Astrocyte of the cerebellum (primary cell): ENCODE results near the gene PLAC1.

Experiments
- DNase-seq: peaks from one replicate; pipeline ENCODE4 v3.0.0-alpha.2; 2011; ENCODE audit warnings: low read depth
- H3K4me3 ChIP-seq: 2 replicates; pipeline ENCODE4 v1.5.1; 2011; ENCODE audit warnings: mild to moderate bottlenecking, low read depth, low read length, moderate library complexity
- CTCF ChIP-seq: IDR thresholded peaks from 2 replicates; pipeline ENCODE4 v1.5.1; 2012; ENCODE audit warnings: low read length, low read depth, moderate library complexity, mild to moderate bottlenecking; ENCODE audit errors: missing control alignments
- in situ Hi-C: cut with HindIII; loops from 2 replicates; pipeline ENCODE4 v1.10.0; 2017; ENCODE audit warnings: low sequenced_read_pairs

Gene PLAC1

DNA sequence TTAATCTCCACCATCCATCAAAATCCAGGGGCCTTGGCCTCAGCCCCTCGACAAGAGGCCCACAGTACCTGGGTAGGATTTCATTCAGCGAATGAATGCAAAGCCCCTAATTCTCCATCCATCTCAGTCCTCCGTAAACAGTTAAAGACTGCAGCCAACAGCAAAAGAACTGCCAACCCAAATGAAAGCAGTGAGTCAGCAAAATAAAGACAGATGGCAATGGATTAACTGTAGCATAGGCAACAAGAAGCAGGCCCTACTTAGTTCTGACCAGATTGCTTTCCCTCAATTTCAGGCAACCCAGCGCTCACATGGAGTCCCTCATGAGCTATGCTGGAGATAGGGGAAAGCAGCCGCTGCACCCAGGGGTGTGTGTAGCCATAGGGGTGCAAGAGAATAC, 21.4 kb downstream of the PLAC1 start:
- DNase-seq, result no peak
- H3K4me3 ChIP-seq, result no peak overlapping the region
- no peak for TF ChIP-seq CTCF
- in situ Hi-C loops, result no loop called here

DNA sequence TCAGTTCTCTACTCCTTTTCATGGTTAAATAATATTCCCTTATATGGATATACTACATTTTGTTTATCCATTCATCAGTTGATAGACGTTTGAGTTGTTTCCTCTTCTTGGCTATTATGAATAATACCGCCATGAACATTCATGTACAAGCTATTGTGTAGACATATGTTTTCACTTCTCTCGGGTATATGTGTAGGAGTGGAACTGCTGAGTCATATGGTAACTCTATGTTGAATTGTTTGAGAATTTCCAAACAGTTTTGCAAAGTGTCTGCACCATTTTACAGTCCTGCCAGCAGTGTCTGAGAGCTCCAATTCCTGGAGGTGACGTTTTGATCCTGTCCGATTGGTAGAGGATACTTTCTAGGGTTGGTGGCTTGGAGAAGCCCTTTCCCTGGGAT, 23.6 kb downstream of the PLAC1 start:
- no peak for TF ChIP-seq CTCF

GRCh38 chrX:134633832-134634231, 24.4 kb downstream of the PLAC1 start:
- TF ChIP-seq CTCF, result no peak
- H3K4me3 ChIP-seq, result no peak overlapping the region
- no peak for DNase-seq
- in situ Hi-C loops, result no loop called here

More for the DNA sequence above, 23.6 kb downstream of the PLAC1 start:
- no peak for DNase-seq
- H3K4me3 ChIP-seq, result no peak overlapping the region
- in situ Hi-C loops, result no loop called here

DNA sequence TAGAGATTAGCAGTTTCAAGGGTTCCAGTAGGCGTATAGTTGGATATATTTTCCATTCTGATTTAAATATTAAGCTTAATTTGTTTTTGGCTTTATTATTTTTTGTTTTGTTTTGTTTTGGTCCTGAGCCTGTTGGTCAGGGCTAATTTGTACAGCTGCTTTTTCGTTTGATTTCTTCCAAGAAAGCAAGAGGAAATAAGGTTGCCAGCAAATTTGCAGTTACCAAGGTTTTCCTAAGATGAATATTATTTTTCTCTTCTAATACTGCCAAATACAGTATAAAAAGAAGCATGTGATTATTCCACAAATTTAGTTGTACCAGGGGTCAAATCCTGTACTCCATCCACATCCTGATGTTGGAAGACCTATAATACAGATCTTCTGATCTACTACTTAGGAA, 24.9 kb downstream of the PLAC1 start:
- H3K4me3 ChIP-seq, result no peak overlapping the region
- no peak for DNase-seq
- TF ChIP-seq CTCF, result no peak
- in situ Hi-C loops, result no loop called here

DNA sequence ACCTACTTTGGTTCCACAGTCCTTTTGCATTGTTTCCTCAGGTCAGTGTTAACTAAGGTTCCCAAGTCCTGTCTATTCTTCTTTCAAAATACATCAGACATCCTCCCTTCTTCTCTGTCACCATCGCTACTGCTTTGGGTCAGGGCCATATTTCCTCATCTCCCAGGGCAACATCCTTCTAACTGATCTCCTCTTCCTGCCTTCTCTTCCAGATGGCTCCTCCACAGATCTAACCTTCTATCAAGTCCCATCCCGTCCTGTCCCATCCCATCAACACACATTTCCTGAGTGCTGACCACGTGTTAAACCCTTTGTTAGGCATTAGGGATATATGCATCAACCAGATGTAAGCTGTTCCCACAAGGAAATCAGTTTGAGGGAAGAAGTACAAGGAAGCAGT, 25.9 kb downstream of the PLAC1 start:
- in situ Hi-C loops, result no loop called here
- no peak for TF ChIP-seq CTCF
- DNase-seq, result no peak
- H3K4me3 ChIP-seq, result no peak overlapping the region

- H3K4me3 ChIP-seq, result no peak overlapping the region
- in situ Hi-C loops, result no loop called here
- no peak for TF ChIP-seq CTCF
- no peak for DNase-seq
Measured at GRCh38 chrX:134631426-134632346, 26.6 kb downstream of the PLAC1 start.
